Trophoblast cell (in vitro differentiated cells and primary cell): ENCODE measurements around the gene MTHFD2L.
A peak's percentile ranks its signal among the peaks of the same experiment; 100 is the strongest.

Source experiments
- DNase-seq, 2 donors: peaks; one replicate each; pipeline ENCODE4 v3.0.0-alpha.2; 2016
- H2AFZ ChIP-seq: 2 replicates; pipeline ENCODE4 v1.6.1; 2013; ENCODE audit warnings: low read length, moderate library complexity, mild to moderate bottlenecking; ENCODE audit not compliant: insufficient read depth, poor library complexity
- H2AK5ac ChIP-seq: 2 replicates; pipeline ENCODE4 v1.6.1; 2013; ENCODE audit warnings: mild to moderate bottlenecking, low read length
- H2BK120ac ChIP-seq: 2 replicates; pipeline ENCODE4 v1.6.1; 2013; ENCODE audit warnings: low read length, mild to moderate bottlenecking, moderate library complexity; ENCODE audit not compliant: insufficient read depth, poor library complexity
- H2BK12ac ChIP-seq: 2 replicates; pipeline ENCODE4 v1.6.1; 2013; ENCODE audit warnings: mild to moderate bottlenecking, low read length, moderate library complexity
- H2BK5ac ChIP-seq: 2 replicates; pipeline ENCODE4 v1.6.1; 2013; ENCODE audit warnings: low read length, low read depth, moderate library complexity, mild to moderate bottlenecking; ENCODE audit not compliant: poor library complexity
- H3K14ac ChIP-seq: 2 replicates; pipeline ENCODE4 v1.6.1; 2013; ENCODE audit warnings: mild to moderate bottlenecking, low read length
- H3K18ac ChIP-seq: 2 replicates; pipeline ENCODE4 v1.6.1; 2013; ENCODE audit warnings: mild to moderate bottlenecking, low read length
- H3K23ac ChIP-seq: 2 replicates; pipeline ENCODE4 v1.6.1; 2013; ENCODE audit warnings: low read length
- H3K27ac ChIP-seq: 2 replicates; pipeline ENCODE4 v1.5.1; 2013; ENCODE audit warnings: low read depth, mild to moderate bottlenecking, inconsistent platforms, low read length, moderate library complexity
- H3K27me3 ChIP-seq: 2 replicates; pipeline ENCODE4 v1.6.1; 2013; ENCODE audit warnings: inconsistent platforms, mild to moderate bottlenecking, low read length, moderate library complexity; ENCODE audit not compliant: insufficient read depth
- H3K36me3 ChIP-seq, 2 experiments: 1 replicate in 1 of 2; 2 replicates in 1 of 2; pipeline ENCODE4 v1.6.1; 2013; ENCODE audit warnings: low read length in 2 of 2, mild to moderate bottlenecking in 2 of 2, moderate library complexity in 1 of 2; ENCODE audit not compliant: insufficient read depth in 2 of 2, control insufficient read depth in 1 of 2
- H3K4ac ChIP-seq: 2 replicates; pipeline ENCODE4 v1.6.1; 2013; ENCODE audit warnings: low read depth, mild to moderate bottlenecking, low read length, moderate library complexity
- H3K4me1 ChIP-seq, 2 experiments: 1 replicate in 1 of 2; 2 replicates in 1 of 2; pipeline ENCODE4 v1.6.1; 2013; ENCODE audit warnings: low read length in 2 of 2, mild to moderate bottlenecking in 2 of 2, moderate library complexity in 1 of 2; ENCODE audit not compliant: insufficient read depth in 2 of 2, control insufficient read depth in 1 of 2
- H3K4me2 ChIP-seq: 2 replicates; pipeline ENCODE4 v1.6.1; 2013; ENCODE audit warnings: inconsistent platforms, mild to moderate bottlenecking, low read length, moderate library complexity
- H3K4me3 ChIP-seq: 2 replicates; pipeline ENCODE4 v1.5.1; 2013; ENCODE audit warnings: mild to moderate bottlenecking, low read depth, low read length, inconsistent platforms
- H3K79me1 ChIP-seq: one replicate; pipeline ENCODE4 v1.6.1; 2013; ENCODE audit warnings: low read length
- H3K79me2 ChIP-seq: 2 replicates; pipeline ENCODE4 v1.6.1; 2013; ENCODE audit warnings: low read length, mild to moderate bottlenecking; ENCODE audit not compliant: control insufficient read depth, insufficient read depth, poor library complexity
- H3K9ac ChIP-seq: 2 replicates; pipeline ENCODE4 v1.6.1; 2013; ENCODE audit warnings: mild to moderate bottlenecking, low read length
- H3K9me3 ChIP-seq: 2 replicates; pipeline ENCODE4 v1.6.1; 2013; ENCODE audit warnings: low read depth, mild to moderate bottlenecking, control low read depth, inconsistent platforms, low read length; ENCODE audit not compliant: insufficient read depth
- H4K12ac ChIP-seq: 2 replicates; pipeline ENCODE4 v1.6.1; 2013; ENCODE audit warnings: low read depth, mild to moderate bottlenecking, low read length, moderate library complexity
- H4K8ac ChIP-seq: 2 replicates; pipeline ENCODE4 v1.6.1; 2013; ENCODE audit warnings: low read depth, mild to moderate bottlenecking, low read length, moderate library complexity
- H4K91ac ChIP-seq: one replicate; pipeline ENCODE4 v1.6.1; 2013; ENCODE audit warnings: low read depth, mild to moderate bottlenecking, low read length, moderate library complexity
- WGBS: extraction: QIAGEN DNeasy Blood & Tissue Kit; methylation state at CpG from one replicate; pipeline ENCODE4 v1.1.7; 2013; ENCODE audit warnings: missing lambda C conversion rate; ENCODE audit not compliant: insufficient read length, insufficient coverage; ENCODE audit errors: extremely low coverage; 5-methylcytosine and 5-hydroxymethylcytosine counted together

Gene MTHFD2L

GRCh38 chr4:74159143-74159709 is 1.3 kb downstream of the MTHFD2L start:
- no peaks in the 10 kb centered on the region for H3K4me1 ChIP-seq
- no peak overlapping the region for H2BK120ac ChIP-seq
- peak overlapping the region; percentile 62 for H3K4me2 ChIP-seq
- no peak overlapping the region for H4K12ac ChIP-seq
- no peak overlapping the region for H3K9ac ChIP-seq
- no peak overlapping the region for H3K4me3 ChIP-seq
- no peak overlapping the region for H2AFZ ChIP-seq
- peaks cover 7% of the 10 kb centered on the region for H3K79me1 ChIP-seq
- peak overlapping the region; percentile 75 for H3K4ac ChIP-seq
- H2BK5ac ChIP-seq = no peak overlapping the region
- H3K27me3 ChIP-seq = no peaks in the 10 kb centered on the region
- H2BK12ac ChIP-seq = no peak overlapping the region
- no peak overlapping the region for H4K91ac ChIP-seq
- no CpG with 5 or more reads among the region's 2 CpGs for WGBS
- no peaks in the 10 kb centered on the region for H3K9me3 ChIP-seq
- H2AK5ac ChIP-seq = no peak overlapping the region
- H3K18ac ChIP-seq = no peak overlapping the region
- no peak overlapping the region for H3K14ac ChIP-seq
- peak in 1 of 2 donors; percentile 6 for DNase-seq
- no peak overlapping the region for H3K27ac ChIP-seq
- H4K8ac ChIP-seq = no peak overlapping the region
- peaks cover 0 to 1% of the 10 kb centered on the region in 2 experiments for H3K36me3 ChIP-seq
- no peak overlapping the region for H3K23ac ChIP-seq
- peaks cover 7% of the 10 kb centered on the region for H3K79me2 ChIP-seq

- Histone ChIP-seq H3K4me3 (no peak overlapping the region), H4K91ac (no peak overlapping the region), H2BK12ac (no peak overlapping the region), H2BK120ac (no peak overlapping the region), H4K8ac (no peak overlapping the region), H2AK5ac (no peak overlapping the region), H3K27ac (no peak overlapping the region), H3K27me3 (no peaks in the 10 kb centered on the region), H2AFZ (no peak overlapping the region), H3K79me1 (peaks cover 7% of the 10 kb centered on the region), H3K79me2 (peaks cover 7% of the 10 kb centered on the region), H3K18ac (no peak overlapping the region), H3K4me1 (no peaks in the 10 kb centered on the region), H4K12ac (no peak overlapping the region), H3K14ac (no peak overlapping the region), H3K36me3 (peaks cover 0 to 1% of the 10 kb centered on the region in 2 experiments), H3K23ac (no peak overlapping the region), H3K9ac (no peak overlapping the region), H3K4me2 (no peak overlapping the region), H3K4ac (no peak overlapping the region), H3K9me3 (no peaks in the 10 kb centered on the region), H2BK5ac (no peak overlapping the region)
- no CpG with 5 or more reads among the region's 3 CpGs for WGBS
- no peak for DNase-seq
Observed at GRCh38 chr4:74161666-74162450, 3.9 kb downstream of the MTHFD2L start.

- Histone ChIP-seq H2BK12ac (no peak overlapping the region), H3K79me2 (no peaks in the 10 kb centered on the region), H3K36me3 (no peaks in the 10 kb centered on the region), H2AK5ac (no peak overlapping the region), H3K4me2 (no peak overlapping the region), H2AFZ (no peak overlapping the region), H3K27me3 (no peaks in the 10 kb centered on the region), H3K27ac (no peak overlapping the region), H4K91ac (no peak overlapping the region), H3K4me1 (no peaks in the 10 kb centered on the region), H3K23ac (no peak overlapping the region), H4K8ac (no peak overlapping the region), H3K79me1 (no peaks in the 10 kb centered on the region), H3K4ac (no peak overlapping the region), H3K4me3 (no peak overlapping the region), H3K18ac (no peak overlapping the region), H2BK120ac (no peak overlapping the region), H3K14ac (no peak overlapping the region), H3K9me3 (no peaks in the 10 kb centered on the region), H4K12ac (no peak overlapping the region), H2BK5ac (no peak overlapping the region), H3K9ac (no peak overlapping the region)
- DNase-seq = no peak
- no CpG with 5 or more reads among the region's 1 CpG for WGBS
Observed at GRCh38 chr4:74166135-74166534, 8.2 kb downstream of the MTHFD2L start.

- no peak overlapping the region for H3K4me2 ChIP-seq
- no peaks in the 10 kb centered on the region for H3K79me2 ChIP-seq
- H2AK5ac ChIP-seq = no peak overlapping the region
- H3K27me3 ChIP-seq = no peaks in the 10 kb centered on the region
- no peaks in the 10 kb centered on the region for H3K9me3 ChIP-seq
- H2BK120ac ChIP-seq = no peak overlapping the region
- no peak overlapping the region for H2BK5ac ChIP-seq
- no peak overlapping the region for H3K9ac ChIP-seq
- no peak overlapping the region for H4K12ac ChIP-seq
- no CpG with 5 or more reads among the region's 1 CpG for WGBS
- H3K4ac ChIP-seq = no peak overlapping the region
- H3K4me1 ChIP-seq = no peaks in the 10 kb centered on the region
- H3K14ac ChIP-seq = no peak overlapping the region
- no peak overlapping the region for H2AFZ ChIP-seq
- DNase-seq = no peak
- no peaks in the 10 kb centered on the region for H3K79me1 ChIP-seq
- H4K8ac ChIP-seq = no peak overlapping the region
- H3K36me3 ChIP-seq = no peaks in the 10 kb centered on the region
- H2BK12ac ChIP-seq = no peak overlapping the region
- H4K91ac ChIP-seq = no peak overlapping the region
- H3K18ac ChIP-seq = no peak overlapping the region
- H3K27ac ChIP-seq = no peak overlapping the region
- H3K23ac ChIP-seq = no peak overlapping the region
- H3K4me3 ChIP-seq = no peak overlapping the region
Observed at GRCh38 chr4:74166818-74167217, 8.9 kb downstream of the MTHFD2L start.
